ENCODE results near the gene PNCK.

Gene PNCK

DNA sequence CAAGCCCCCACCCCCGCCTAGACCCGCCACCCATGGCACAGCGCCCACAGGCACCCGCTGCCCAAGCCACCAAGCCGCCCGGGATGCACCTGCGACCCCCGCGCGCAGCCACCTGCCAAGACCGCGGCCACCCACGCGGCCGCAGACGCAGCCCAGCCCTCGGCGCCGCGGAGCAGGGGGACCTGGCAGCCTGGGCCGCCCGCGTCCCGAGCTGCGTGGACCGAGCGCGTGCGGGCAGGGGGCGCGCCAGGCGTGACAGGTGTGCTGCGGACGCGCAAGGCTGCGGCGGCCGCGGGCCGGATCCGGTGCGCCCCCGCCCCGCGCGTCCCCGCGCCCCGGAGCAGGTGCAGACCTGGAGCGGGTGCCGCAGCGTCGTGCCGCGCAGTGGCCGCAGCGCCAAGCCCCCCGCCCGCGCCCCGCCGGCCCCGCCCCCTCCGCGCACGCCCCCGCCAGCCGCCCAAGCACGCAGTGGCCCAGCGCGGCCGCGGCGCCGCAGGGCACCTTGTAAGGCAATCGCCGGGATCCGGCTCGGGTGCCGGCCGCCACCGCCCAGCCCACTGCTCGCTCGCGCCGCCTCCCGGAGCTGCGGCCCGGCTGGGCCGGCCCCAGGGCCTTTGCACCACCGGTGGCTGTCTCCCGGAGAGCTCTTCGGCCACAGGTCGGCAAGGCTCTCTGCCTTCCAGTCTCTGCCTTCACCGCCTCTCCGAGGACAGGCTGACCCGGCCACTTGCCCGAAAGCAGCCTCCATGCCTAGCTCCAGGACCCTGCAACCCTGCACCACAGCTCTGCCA lies at the start of gene PNCK:
TSS of gene PNCK (minus strand) at position 386 of the 791 bp plus-strand sequence. CDS start 737 bp downstream, outside the sequence.
- TF ChIP-seq, protein P1, sequence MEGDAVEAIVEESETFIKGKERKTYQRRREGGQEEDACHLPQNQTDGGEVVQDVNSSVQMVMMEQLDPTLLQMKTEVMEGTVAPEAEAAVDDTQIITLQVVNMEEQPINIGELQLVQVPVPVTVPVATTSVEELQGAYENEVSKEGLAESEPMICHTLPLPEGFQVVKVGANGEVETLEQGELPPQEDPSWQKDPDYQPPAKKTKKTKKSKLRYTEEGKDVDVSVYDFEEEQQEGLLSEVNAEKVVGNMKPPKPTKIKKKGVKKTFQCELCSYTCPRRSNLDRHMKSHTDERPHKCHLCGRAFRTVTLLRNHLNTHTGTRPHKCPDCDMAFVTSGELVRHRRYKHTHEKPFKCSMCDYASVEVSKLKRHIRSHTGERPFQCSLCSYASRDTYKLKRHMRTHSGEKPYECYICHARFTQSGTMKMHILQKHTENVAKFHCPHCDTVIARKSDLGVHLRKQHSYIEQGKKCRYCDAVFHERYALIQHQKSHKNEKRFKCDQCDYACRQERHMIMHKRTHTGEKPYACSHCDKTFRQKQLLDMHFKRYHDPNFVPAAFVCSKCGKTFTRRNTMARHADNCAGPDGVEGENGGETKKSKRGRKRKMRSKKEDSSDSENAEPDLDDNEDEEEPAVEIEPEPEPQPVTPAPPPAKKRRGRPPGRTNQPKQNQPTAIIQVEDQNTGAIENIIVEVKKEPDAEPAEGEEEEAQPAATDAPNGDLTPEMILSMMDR (IDR thresholded peaks at IDR 0.05; ENCODE audit: low read depth, low read length) = no peak
- no peak within 1 kb of the TSS for H3K4me3 ChIP-seq (ENCODE audit: low read depth, low read length)

DNA sequence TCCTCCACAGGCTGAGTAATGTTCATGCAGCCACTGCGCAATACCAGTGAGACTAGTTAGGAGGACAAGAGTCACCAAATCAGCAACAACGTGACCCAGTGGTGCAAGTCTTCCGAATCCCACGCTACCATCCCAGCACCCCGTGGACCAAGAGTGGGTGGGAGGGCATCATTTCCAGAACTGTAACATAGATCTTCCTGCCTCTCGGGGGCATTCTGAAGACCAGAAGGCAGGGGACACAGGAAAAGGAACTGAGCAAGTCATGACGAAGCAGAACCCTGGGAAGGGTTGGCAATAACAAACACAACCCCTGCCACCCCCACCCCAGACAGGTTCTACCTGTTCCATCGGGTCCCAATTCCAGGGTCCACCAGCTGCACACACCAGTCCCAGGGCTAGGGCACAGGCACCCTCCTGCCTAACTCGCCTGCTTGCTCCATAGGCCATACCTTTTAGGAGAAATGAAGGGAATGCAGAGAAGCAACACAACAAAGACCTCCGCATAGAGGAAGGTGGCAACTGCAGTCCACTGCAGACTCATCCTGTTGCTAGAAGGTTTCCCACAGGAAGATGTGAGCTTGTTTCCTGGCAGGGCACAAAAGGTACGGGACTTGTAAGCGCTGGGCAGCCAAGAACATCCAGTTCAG lies 49.2 kb upstream of the PNCK start:
- H3K4me3 ChIP-seq (ENCODE audit: low read depth, low read length) = peak overlapping the region; percentile 70
- TF ChIP-seq, protein P1 (IDR thresholded peaks at IDR 0.05; ENCODE audit: low read depth, low read length) = no peak

DNA sequence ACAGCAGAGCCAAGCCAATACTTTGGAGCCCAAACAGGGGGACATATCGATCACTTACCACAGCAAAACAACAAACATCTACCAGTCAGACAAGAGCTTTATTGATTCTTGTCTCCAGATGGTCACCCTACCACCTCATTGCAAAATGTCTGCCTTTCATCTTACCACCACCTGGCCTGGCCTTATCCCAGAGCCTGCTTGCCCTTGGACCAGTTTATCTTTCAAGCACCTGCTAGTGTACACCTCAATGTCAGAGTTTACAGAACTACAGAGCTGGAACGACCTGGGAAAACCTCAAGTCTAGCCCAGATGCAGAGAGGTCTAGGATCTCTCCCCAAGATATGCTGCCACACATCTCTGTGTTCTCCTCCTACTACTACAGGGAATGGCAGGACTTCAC lies 46.1 kb upstream of the PNCK start:
- TF ChIP-seq, protein P1 (IDR thresholded peaks at IDR 0.05; ENCODE audit: low read depth, low read length) = no peak
- no peak overlapping the region for H3K4me3 ChIP-seq (ENCODE audit: low read depth, low read length)

DNA sequence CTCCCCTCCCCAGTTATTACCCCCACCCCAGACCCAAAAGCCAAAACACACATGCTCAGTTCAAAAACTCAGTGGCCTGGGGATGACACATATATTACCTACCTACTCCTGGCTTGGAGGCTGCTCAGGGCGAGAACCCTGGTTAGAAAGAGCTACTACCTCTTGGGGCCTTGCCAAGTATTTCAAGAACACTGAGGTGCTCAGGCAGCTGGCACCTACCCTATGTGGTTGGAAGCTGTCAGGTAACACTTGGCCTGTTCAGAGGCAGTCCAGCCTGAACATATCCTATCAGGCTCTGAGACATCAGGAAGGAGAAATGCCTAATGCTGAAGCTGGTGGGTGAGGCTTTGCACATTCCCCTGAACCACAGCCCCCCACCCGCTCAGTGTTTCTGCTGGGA lies 45.6 kb upstream of the PNCK start:
- no peak overlapping the region for H3K4me3 ChIP-seq (ENCODE audit: low read depth, low read length)
- TF ChIP-seq, protein P1 (IDR thresholded peaks at IDR 0.05; ENCODE audit: low read depth, low read length) = no peak

DNA sequence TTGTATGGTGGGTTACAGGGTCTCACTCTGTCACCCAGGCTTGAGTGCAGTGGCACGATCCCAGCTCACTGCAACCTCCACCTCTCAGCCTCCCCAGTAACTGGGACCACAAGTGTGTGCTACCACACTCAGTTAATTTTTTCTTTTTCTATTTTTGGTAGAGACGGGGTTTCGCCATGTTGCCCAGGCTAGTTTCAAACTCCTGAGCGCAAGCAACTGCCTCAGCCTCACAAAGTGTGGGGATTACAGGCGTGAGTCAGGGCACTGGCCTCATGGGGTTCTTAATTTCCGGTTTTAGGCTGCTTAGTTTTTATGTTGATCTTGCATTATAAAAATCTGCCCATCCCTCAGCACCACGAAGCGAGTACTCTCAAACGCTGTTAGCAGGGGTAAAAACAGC lies 43.8 kb upstream of the PNCK start:
- H3K4me3 ChIP-seq (ENCODE audit: low read depth, low read length) = no peak overlapping the region
- TF ChIP-seq, protein P1 (IDR thresholded peaks at IDR 0.05; ENCODE audit: low read depth, low read length) = no peak

DNA sequence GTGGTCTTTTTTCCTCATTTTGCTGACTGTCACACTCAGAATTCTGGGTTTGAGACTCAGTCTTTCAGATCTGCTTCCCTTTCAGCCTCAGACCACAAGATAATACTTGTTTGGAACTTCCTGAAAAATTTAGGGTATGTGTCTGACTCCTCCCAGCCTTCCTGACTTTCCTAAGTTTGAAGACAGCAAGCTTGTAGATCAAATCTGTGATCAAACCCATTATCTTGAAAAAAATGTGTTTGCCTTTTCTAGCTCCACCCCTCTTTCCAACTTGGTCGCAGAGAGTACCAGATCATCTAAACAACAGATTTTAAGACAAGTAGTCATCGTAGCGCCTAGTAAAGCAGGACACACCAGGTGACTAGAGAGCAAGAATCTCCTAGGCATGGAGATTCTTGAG lies 40.6 kb upstream of the PNCK start:
- TF ChIP-seq, protein P1 (IDR thresholded peaks at IDR 0.05; ENCODE audit: low read depth, low read length) = no peak
- no peak overlapping the region for H3K4me3 ChIP-seq (ENCODE audit: low read depth, low read length)

All from WI38 (cell line).